ENCODE results near the gene NAA38.

DNA sequence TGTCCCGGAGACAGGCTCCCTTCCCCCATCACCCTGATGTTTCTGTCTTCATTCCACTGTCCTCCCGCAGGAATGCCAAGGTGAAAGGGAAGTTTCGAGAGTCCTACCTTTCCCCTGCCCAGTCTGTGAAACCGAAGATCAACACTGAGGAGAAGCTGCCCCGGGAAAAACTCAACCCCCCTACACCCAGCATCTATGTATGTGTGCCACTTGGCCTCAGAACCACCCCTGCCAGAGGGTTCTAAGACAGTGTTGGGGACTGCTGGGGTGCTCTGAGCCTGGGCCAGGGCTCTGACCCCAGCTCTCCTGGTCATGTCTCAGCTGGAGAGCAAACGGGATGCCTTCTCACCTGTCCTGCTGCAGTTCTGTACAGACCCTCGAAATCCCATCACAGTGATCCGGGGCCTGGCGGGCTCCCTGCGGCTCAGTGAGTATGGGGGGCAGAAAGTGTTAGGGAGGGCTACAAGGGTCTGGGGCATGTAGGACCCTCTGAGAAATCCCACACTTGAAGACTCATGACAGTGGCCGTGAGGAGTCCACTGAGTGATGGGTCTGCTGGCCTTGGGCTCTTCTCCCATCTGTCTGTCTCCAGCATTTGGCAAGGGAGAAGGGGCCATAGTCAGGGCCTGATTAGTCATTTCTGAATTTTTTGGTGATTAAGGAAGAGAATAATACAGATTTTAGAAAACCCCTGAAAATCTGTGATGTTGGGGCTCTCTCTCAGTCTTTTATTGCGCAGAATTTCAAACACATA lies 7.4 kb downstream of the NAA38 start:
- TF ChIP-seq EGR1 (IDR thresholded peaks at IDR 0.05; ENCODE audit: low read depth): no peak
- TF ChIP-seq, protein P1, sequence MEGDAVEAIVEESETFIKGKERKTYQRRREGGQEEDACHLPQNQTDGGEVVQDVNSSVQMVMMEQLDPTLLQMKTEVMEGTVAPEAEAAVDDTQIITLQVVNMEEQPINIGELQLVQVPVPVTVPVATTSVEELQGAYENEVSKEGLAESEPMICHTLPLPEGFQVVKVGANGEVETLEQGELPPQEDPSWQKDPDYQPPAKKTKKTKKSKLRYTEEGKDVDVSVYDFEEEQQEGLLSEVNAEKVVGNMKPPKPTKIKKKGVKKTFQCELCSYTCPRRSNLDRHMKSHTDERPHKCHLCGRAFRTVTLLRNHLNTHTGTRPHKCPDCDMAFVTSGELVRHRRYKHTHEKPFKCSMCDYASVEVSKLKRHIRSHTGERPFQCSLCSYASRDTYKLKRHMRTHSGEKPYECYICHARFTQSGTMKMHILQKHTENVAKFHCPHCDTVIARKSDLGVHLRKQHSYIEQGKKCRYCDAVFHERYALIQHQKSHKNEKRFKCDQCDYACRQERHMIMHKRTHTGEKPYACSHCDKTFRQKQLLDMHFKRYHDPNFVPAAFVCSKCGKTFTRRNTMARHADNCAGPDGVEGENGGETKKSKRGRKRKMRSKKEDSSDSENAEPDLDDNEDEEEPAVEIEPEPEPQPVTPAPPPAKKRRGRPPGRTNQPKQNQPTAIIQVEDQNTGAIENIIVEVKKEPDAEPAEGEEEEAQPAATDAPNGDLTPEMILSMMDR (IDR thresholded peaks at IDR 0.05 in 2 of 3, conservative IDR thresholded peaks at IDR 0.05 in 1 of 3; ENCODE audit: borderline replicate concordance in 1 of 3, insufficient read depth in 1 of 3, low read depth in 2 of 3, low read length in 2 of 3): no peak
- TF ChIP-seq ZFX (IDR thresholded peaks at IDR 0.05): no peak

All from HCT116 (cell line).